ENCODE results near the gene MED23. TPM values are rescaled to one million over a fixed set of nuclear protein-coding genes. Genes with fewer than 3 reads are reported as not detected.

MED23 gene
- total RNA-seq, 3 donors from 2014 or later: 25.8 to 40.6 (median 28.2) TPM

DNA sequence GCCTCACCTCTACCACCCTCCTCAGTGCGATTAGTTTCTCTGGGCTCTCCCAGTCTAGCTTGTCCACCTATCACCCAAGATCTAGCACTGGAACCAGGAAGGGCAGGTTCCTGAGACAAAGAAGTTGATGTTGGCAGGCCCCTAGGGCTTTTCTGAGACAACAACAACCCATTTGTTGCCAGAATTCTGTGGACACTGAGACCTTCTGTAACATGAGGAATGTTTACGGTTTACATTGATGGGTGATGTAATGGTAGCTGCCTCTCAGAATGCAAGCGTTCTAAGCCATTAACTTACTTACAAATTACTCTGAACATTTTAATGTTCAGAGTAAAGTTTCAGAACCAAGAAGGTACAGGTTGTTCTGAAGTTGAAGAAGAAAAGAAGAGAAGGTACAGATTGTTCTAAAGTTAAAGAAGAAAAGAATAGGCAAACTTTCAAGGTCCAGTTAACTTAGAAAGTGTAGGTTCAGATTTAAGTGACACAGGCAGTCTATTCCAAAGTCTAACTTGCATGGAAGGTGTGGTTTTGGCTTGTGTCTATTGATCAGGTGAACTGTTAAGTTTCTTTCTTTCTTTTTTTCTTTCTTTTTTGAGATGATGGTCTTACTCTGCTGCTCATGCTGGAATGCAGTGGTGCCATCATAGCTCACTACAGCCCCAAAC lies 3.7 kb upstream of the MED23 start:
- H3K9me3 ChIP-seq: no peaks in the 10 kb centered on the region
- intact Hi-C loops (cut with DNase I, micrococcal nuclease): no loop called here
- H3K4me1 ChIP-seq (ENCODE audit: low read depth): peaks cover 7% of the 10 kb centered on the region
- TF ChIP-seq CTCF (IDR thresholded peaks at IDR 0.05): no peak
- no peak overlapping the region for H3K4me3 ChIP-seq
- H3K36me3 ChIP-seq (ENCODE audit: low read depth): no peaks in the 10 kb centered on the region
- no peak for ATAC-seq
- no peak for DNase-seq

GRCh38 chr6:131629651-131630050 lies 1.6 kb upstream of the MED23 start:
- no peak for TF ChIP-seq CTCF (IDR thresholded peaks at IDR 0.05)
- Histone ChIP-seq H3K9me3 (no peaks in the 10 kb centered on the region), H3K4me1 (ENCODE audit: low read depth) (peaks cover 7% of the 10 kb centered on the region), H3K36me3 (ENCODE audit: low read depth) (no peaks in the 10 kb centered on the region), H3K4me3 (no peak overlapping the region)
- ATAC-seq: no peak
- intact Hi-C loops (cut with DNase I, micrococcal nuclease): no loop called here
- no peak for DNase-seq

GRCh38 chr6:131628726-131629125 lies 684 bp upstream of the MED23 start:
- ATAC-seq (no peak), DNase-seq (no peak)
- TF ChIP-seq CTCF (IDR thresholded peaks at IDR 0.05): no peak
- intact Hi-C loops (cut with DNase I, micrococcal nuclease): no loop called here
- Histone ChIP-seq H3K4me3 (no peak overlapping the region), H3K4me1 (ENCODE audit: low read depth) (peaks cover 7% of the 10 kb centered on the region), H3K9me3 (no peaks in the 10 kb centered on the region), H3K36me3 (ENCODE audit: low read depth) (peaks cover 7% of the 10 kb centered on the region)

- DNase-seq: no peak
- Histone ChIP-seq H3K4me3 (no peak overlapping the region), H3K36me3 (ENCODE audit: low read depth) (peaks cover 3% of the 10 kb centered on the region), H3K9me3 (no peaks in the 10 kb centered on the region), H3K4me1 (ENCODE audit: low read depth) (no peaks in the 10 kb centered on the region)
- intact Hi-C loops (cut with DNase I, micrococcal nuclease): no loop called here
- no peak for TF ChIP-seq CTCF (IDR thresholded peaks at IDR 0.05)
- ATAC-seq: no peak
These were observed 12.8 kb downstream of the MED23 start for GRCh38 chr6:131615275-131615674.

- no peaks in the 10 kb centered on the region for H3K9me3 ChIP-seq
- intact Hi-C loops (cut with DNase I, micrococcal nuclease): no loop called here
- no peak for TF ChIP-seq CTCF (IDR thresholded peaks at IDR 0.05)
- no peak overlapping the region for H3K4me3 ChIP-seq
- peaks cover 4% of the 10 kb centered on the region for H3K36me3 ChIP-seq (ENCODE audit: low read depth)
- no peaks in the 10 kb centered on the region for H3K4me1 ChIP-seq (ENCODE audit: low read depth)
- DNase-seq (no peak), ATAC-seq (no peak)
These were observed 14.6 kb downstream of the MED23 start for GRCh38 chr6:131613296-131613925.

Measured in mucosa of descending colon (tissue), 3 donors.